Measurements from ENCODE around the gene ECHS1.

ECHS1 gene

DNA sequence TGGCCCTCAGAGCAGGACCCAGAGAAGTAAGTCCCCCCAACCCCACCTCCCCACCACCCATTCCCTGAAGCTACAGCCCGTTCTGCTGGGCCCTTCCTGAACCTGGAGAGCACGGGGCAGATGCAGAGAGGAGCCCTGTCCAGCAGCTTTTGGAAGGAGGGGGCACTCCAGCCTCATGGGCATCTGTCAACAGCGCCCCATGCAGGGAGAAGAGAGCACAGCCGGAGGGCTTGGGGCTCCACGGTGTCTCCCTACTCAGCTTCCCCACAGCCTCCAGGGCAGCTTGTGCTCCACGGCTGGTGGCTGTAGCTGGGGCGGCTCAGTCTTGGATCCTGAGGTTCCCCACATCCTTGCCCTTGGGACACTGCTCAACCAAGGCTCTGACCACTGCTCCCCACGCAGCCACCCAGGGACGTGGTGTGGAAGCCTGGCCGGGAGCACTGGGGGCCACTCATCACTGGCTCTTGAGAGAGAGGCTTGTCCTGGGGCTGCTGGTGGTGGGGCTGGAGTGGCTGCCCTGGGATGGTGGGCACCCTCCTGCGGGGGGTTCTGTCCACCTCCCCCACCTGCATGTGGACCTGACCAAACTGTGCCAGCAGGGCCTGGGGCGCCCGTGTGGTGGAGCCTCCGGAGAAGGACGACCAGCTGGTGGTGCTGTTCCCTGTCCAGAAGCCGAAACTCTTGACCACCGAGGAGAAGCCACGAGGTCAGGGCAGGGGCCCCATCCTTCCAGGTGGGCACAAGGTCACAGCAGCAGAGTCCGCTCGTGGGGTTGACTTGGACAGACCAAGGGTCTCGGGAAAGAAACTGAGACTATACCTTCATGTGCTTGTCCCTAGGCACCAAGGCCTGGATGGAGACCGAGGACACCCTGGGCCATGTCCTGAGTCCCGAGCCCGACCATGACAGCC is 21.5 kb downstream of the ECHS1 start:
- TF ChIP-seq CTCF (IDR thresholded peaks at IDR 0.05; ENCODE audit: control extremely low read depth, extremely low read depth, low read depth, missing control alignments) = no peak
- CTCF ChIA-PET = interaction anchor here (4.4 kb wide), 1 partner anchor 23 kb away, joined by 23 read pairs; no protein-coding TSS in a partner anchor
- POLR2A ChIA-PET = no interaction called here
- DNase-seq (ENCODE audit: extremely low spot score) = no peak

GRCh38 chr10:133350950-133351329 is 22.2 kb downstream of the ECHS1 start:
- CTCF ChIA-PET = interaction anchor here (4.4 kb wide), 1 partner anchor 22 kb away, joined by 23 read pairs; no protein-coding TSS in a partner anchor
- DNase-seq (ENCODE audit: extremely low spot score) = peak; percentile 15
- POLR2A ChIA-PET = no interaction called here
- no peak for TF ChIP-seq CTCF (IDR thresholded peaks at IDR 0.05; ENCODE audit: control extremely low read depth, extremely low read depth, low read depth, missing control alignments)

DNA sequence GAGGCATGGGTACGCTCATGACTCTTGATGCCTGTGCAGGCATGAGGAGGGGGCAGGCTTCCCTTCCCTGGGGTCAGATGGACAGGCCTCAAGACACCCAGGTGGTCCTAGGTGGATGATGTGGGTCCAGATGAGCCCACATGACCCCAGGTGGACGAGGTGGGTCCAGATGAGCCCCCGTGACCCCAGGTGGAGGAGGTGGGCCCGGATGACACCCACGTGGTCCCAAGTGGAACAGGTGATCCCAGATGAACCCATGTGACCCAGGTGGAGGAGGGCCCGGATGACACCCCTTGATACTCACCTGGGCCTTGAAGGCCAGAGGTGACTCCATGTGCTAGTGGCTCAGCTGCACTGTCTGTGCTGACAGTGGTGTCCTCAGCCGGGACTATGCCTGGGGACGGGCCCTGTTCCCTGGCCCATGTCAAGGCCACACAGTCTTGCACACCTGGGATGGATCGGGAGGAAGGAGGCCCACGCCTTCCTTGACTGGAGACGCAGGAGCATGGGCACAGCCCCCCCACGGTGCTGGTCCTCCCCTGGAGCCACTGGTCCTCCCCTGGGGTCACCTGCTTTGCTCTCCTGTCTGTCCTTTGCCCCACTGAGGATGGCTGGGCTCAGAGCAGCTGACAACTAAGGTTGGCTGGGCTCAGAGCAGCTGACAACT is 22.7 kb downstream of the ECHS1 start:
- ChIA-PET CTCF (interaction anchor here (4.4 kb wide), 1 partner anchor 22 kb away, joined by 23 read pairs; no protein-coding TSS in a partner anchor), POLR2A (no interaction called here)
- no peak for DNase-seq (ENCODE audit: extremely low spot score)
- no peak for TF ChIP-seq CTCF (IDR thresholded peaks at IDR 0.05; ENCODE audit: control extremely low read depth, extremely low read depth, low read depth, missing control alignments)

DNA sequence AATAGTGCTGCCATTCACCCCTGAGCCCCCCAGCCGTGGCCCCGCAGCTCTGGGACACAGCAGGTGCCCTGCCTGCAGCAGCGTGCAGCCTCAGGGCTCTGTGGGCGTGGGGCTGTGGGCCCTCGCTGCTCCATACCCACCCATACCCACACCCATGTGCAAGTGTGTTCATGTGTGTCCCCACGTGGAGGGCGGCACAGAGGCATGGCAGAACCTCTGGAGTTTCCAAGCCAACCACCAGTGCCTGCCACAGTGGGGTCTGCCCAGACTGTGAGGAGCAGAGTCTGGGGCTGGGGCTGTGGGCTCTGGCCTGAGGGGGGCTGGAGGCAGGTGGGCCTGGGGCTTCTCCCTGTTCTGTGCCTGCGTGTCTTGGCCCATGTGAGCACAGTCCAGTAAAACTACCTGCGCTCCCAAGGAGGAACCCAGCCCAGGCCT is 23.6 kb downstream of the ECHS1 start:
- no peak for DNase-seq (ENCODE audit: extremely low spot score)
- ChIA-PET CTCF (no interaction called here), POLR2A (no interaction called here)
- TF ChIP-seq CTCF (IDR thresholded peaks at IDR 0.05; ENCODE audit: control extremely low read depth, extremely low read depth, low read depth, missing control alignments) = no peak

DNA sequence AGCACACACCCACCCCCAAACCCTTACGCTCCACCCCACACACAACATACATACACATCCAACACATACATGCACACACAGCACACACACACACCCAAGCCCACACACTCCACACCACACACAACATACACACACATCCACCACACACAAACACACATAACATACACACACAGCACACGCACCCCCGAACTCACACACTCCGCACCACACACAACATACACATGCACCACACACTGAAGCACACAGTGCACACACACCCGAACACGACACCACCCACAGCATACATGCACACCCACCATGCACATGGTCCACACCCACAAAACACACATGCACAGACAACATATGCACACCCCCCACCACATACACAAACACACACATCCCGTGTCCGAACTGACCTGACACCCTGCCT is 24.0 kb downstream of the ECHS1 start:
- CTCF ChIA-PET = no interaction called here
- DNase-seq (ENCODE audit: extremely low spot score) = no peak
- POLR2A ChIA-PET = no interaction called here
- TF ChIP-seq CTCF (IDR thresholded peaks at IDR 0.05; ENCODE audit: control extremely low read depth, extremely low read depth, low read depth, missing control alignments) = no peak

DNA sequence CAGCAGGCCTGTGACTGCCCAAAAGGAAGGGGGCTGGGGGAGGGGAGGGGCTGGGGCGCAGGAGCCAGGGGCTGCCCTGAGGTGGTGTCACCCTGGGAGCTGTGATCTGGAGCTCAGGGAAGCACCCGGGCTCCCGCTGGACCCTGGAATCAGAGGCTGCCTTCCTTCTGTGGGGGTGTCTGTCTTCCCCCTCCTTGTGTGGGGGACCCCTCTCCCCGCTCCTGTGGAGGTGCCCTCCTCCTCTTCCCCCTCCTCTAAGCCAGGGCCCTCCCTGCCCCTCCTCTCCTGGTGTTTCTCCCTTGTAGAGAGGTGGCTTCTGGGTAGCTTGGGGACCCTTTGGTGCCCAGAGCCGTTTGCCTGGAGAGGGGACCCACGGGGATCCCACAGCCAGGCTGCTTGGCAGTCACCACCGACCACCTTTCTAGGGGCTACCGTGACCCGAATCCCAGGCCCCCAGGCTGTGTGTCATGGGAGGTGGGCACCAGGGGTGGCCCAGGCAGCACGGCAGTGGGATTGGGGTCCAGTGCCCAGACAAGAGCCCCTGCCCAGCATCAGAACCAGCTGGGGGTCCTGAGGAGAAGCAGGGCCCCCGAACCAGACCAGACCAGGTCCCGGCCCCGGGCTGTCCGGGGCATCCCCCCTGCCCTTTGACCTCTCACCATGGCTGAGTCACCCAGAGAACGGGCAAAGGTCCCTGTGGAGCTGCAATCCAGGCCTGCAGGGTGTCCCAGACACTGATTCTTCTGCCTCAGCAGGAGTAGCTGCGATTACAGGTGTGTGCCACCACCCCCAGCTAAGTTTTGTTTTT is 25.2 kb downstream of the ECHS1 start:
- DNase-seq (ENCODE audit: extremely low spot score) = no peak
- no peak for TF ChIP-seq CTCF (IDR thresholded peaks at IDR 0.05; ENCODE audit: control extremely low read depth, extremely low read depth, low read depth, missing control alignments)
- CTCF ChIA-PET = interaction anchor here (1.1 to 1.2 kb wide), 2 partner anchors 18 to 28 kb away, joined by 3 to 4 read pairs; no protein-coding TSS in a partner anchor
- POLR2A ChIA-PET = no interaction called here

All from GM10248 (cell line).